ENCODE data around the gene VWA3B.

Gene VWA3B

DNA sequence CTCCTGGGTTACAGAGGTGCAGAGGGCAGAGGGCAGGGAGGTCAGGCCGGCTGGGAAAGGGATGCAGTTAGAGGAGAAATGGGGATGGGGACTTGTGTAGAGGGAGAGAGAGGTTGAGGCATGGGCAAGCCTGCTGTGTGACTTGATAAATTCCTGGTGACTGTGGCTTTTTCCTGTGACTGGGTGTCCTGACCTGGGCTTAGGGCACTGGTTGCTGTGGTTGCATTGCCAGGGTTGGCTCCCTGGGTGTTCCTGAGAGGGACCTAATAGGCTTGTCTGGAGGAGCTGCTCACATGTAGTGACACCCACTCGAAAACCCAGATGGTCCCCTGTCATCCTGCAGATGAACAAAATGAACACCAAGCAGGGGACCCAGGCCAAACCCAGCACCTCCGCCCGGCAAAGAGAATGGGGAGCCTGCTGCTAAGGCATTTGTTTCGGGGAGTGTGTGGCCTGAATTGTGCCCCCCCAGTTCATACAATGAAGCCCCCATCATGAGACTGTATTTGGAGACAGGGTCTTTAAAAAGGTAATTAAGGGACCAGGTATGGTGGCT is 78.6 kb downstream of the VWA3B start:
- Histone ChIP-seq H3K4me2 (ENCODE audit: low read depth, low read length, poor library complexity, severe bottlenecking) (no peak overlapping the region), H3K9ac (ENCODE audit: low read depth, low read length, poor library complexity, severe bottlenecking) (no peak overlapping the region), H2AFZ (ENCODE audit: low read length) (no peak overlapping the region), H3K4me3 (ENCODE audit: low read length, poor library complexity, severe bottlenecking) (no peak overlapping the region), H3K9me2 (replicated peaks; ENCODE audit: low read depth, low read length) (no peaks in the 10 kb centered on the region), H3K79me2 (ENCODE audit: insufficient read depth, low read length) (no peaks in the 10 kb centered on the region), H3K9me3 (ENCODE audit: insufficient read depth, low read depth, low read length) (no peaks in the 10 kb centered on the region), H3K27me3 (ENCODE audit: insufficient read depth, low read length, poor library complexity, severe bottlenecking) (no peaks in the 10 kb centered on the region), H3K4me1 (ENCODE audit: insufficient read depth, low read length, poor library complexity, severe bottlenecking) (no peaks in the 10 kb centered on the region), H3F3A (ENCODE audit: low read depth) (no peaks in the 10 kb centered on the region), H4K20me1 (ENCODE audit: insufficient read depth, low read length, poor library complexity, severe bottlenecking) (no peaks in the 10 kb centered on the region), H3K36me3 (ENCODE audit: insufficient read depth, low read length) (no peaks in the 10 kb centered on the region)
- TF ChIP-seq, protein P1, sequence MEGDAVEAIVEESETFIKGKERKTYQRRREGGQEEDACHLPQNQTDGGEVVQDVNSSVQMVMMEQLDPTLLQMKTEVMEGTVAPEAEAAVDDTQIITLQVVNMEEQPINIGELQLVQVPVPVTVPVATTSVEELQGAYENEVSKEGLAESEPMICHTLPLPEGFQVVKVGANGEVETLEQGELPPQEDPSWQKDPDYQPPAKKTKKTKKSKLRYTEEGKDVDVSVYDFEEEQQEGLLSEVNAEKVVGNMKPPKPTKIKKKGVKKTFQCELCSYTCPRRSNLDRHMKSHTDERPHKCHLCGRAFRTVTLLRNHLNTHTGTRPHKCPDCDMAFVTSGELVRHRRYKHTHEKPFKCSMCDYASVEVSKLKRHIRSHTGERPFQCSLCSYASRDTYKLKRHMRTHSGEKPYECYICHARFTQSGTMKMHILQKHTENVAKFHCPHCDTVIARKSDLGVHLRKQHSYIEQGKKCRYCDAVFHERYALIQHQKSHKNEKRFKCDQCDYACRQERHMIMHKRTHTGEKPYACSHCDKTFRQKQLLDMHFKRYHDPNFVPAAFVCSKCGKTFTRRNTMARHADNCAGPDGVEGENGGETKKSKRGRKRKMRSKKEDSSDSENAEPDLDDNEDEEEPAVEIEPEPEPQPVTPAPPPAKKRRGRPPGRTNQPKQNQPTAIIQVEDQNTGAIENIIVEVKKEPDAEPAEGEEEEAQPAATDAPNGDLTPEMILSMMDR (conservative IDR thresholded peaks at IDR 0.05; ENCODE audit: low read length), result no peak
- no peak for TF ChIP-seq EZH2phosphoT487 (IDR thresholded peaks at IDR 0.05; ENCODE audit: borderline replicate concordance)

GRCh38 chr2:98167916-98168315 is 80.9 kb downstream of the VWA3B start:
- Histone ChIP-seq H2AFZ (ENCODE audit: low read length) (no peak overlapping the region), H3K4me1 (ENCODE audit: insufficient read depth, low read length, poor library complexity, severe bottlenecking) (no peaks in the 10 kb centered on the region)

GRCh38 chr2:98170076-98170475 is 83.1 kb downstream of the VWA3B start:
- Histone ChIP-seq H3K4me3 (ENCODE audit: low read length, poor library complexity, severe bottlenecking) (no peak overlapping the region), H4K20me1 (ENCODE audit: insufficient read depth, low read length, poor library complexity, severe bottlenecking) (no peaks in the 10 kb centered on the region), H3K4me2 (ENCODE audit: low read depth, low read length, poor library complexity, severe bottlenecking) (no peak overlapping the region), H3K4me1 (ENCODE audit: insufficient read depth, low read length, poor library complexity, severe bottlenecking) (no peaks in the 10 kb centered on the region), H3K9ac (ENCODE audit: low read depth, low read length, poor library complexity, severe bottlenecking) (no peak overlapping the region), H3K27me3 (ENCODE audit: insufficient read depth, low read length, poor library complexity, severe bottlenecking) (no peaks in the 10 kb centered on the region), H3K9me2 (replicated peaks; ENCODE audit: low read depth, low read length) (no peaks in the 10 kb centered on the region), H3K9me3 (ENCODE audit: insufficient read depth, low read depth, low read length) (no peaks in the 10 kb centered on the region), H3F3A (ENCODE audit: low read depth) (no peaks in the 10 kb centered on the region), H3K36me3 (ENCODE audit: insufficient read depth, low read length) (no peaks in the 10 kb centered on the region), H3K79me2 (ENCODE audit: insufficient read depth, low read length) (no peaks in the 10 kb centered on the region), H2AFZ (ENCODE audit: low read length) (no peak overlapping the region)
- TF ChIP-seq, protein P1 (conservative IDR thresholded peaks at IDR 0.05; ENCODE audit: low read length), result no peak
- no peak for TF ChIP-seq EZH2phosphoT487 (IDR thresholded peaks at IDR 0.05; ENCODE audit: borderline replicate concordance)

More at GRCh38 chr2:98167916-98168315, 80.9 kb downstream of the VWA3B start:
- H3K9ac ChIP-seq (ENCODE audit: low read depth, low read length, poor library complexity, severe bottlenecking), result no peak overlapping the region
- no peaks in the 10 kb centered on the region for H3K9me3 ChIP-seq (ENCODE audit: insufficient read depth, low read depth, low read length)
- no peaks in the 10 kb centered on the region for H3K36me3 ChIP-seq (ENCODE audit: insufficient read depth, low read length)
- no peaks in the 10 kb centered on the region for H3K9me2 ChIP-seq (replicated peaks; ENCODE audit: low read depth, low read length)
- no peaks in the 10 kb centered on the region for H3F3A ChIP-seq (ENCODE audit: low read depth)
- H3K79me2 ChIP-seq (ENCODE audit: insufficient read depth, low read length), result no peaks in the 10 kb centered on the region
- H3K4me2 ChIP-seq (ENCODE audit: low read depth, low read length, poor library complexity, severe bottlenecking), result no peak overlapping the region
- TF ChIP-seq EZH2phosphoT487 (IDR thresholded peaks at IDR 0.05; ENCODE audit: borderline replicate concordance), result no peak
- H4K20me1 ChIP-seq (ENCODE audit: insufficient read depth, low read length, poor library complexity, severe bottlenecking), result no peaks in the 10 kb centered on the region
- no peak overlapping the region for H3K4me3 ChIP-seq (ENCODE audit: low read length, poor library complexity, severe bottlenecking)
- H3K27me3 ChIP-seq (ENCODE audit: insufficient read depth, low read length, poor library complexity, severe bottlenecking), result no peaks in the 10 kb centered on the region

DNA sequence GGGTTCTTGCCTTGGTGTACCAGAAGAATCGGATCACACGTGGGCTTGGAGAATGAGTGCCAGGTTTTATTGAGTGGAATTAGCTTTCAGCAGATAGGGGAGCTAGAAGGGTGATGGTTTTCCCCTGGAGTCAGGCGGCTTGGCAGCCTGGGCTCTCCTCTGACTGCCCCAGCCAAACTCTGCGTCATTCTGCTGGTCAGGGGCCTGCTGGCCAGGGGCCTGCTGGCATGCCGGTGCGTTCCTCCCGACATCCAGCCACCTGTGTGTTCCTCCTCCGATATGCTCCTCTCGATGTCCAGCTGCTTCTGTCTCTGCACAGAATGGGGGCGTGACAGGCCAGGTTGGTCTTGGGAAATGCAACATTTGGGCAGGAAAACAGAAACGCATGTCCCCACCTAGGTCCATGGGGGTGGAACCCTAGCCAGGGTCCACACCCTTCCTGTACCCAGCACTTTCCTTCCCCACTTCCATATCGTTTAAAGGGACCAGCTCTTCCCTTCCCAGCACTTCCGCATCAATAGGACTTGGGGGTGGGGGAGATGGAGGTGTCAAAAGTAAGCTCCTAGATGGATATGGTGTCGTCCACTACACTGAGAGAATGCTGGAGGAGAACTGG is 85.3 kb downstream of the VWA3B start:
- H4K20me1 ChIP-seq (ENCODE audit: insufficient read depth, low read length, poor library complexity, severe bottlenecking), result no peaks in the 10 kb centered on the region
- H3K4me1 ChIP-seq (ENCODE audit: insufficient read depth, low read length, poor library complexity, severe bottlenecking), result no peaks in the 10 kb centered on the region
- no peak for TF ChIP-seq EZH2phosphoT487 (IDR thresholded peaks at IDR 0.05; ENCODE audit: borderline replicate concordance)
- TF ChIP-seq, protein P1 (conservative IDR thresholded peaks at IDR 0.05; ENCODE audit: low read length), result no peak
- no peaks in the 10 kb centered on the region for H3K36me3 ChIP-seq (ENCODE audit: insufficient read depth, low read length)
- H3K4me2 ChIP-seq (ENCODE audit: low read depth, low read length, poor library complexity, severe bottlenecking), result no peak overlapping the region
- no peaks in the 10 kb centered on the region for H3K9me2 ChIP-seq (replicated peaks; ENCODE audit: low read depth, low read length)
- no peak overlapping the region for H3K4me3 ChIP-seq (ENCODE audit: low read length, poor library complexity, severe bottlenecking)
- no peak overlapping the region for H3K9ac ChIP-seq (ENCODE audit: low read depth, low read length, poor library complexity, severe bottlenecking)
- no peak overlapping the region for H2AFZ ChIP-seq (ENCODE audit: low read length)
- no peaks in the 10 kb centered on the region for H3K27me3 ChIP-seq (ENCODE audit: insufficient read depth, low read length, poor library complexity, severe bottlenecking)
- H3K79me2 ChIP-seq (ENCODE audit: insufficient read depth, low read length), result no peaks in the 10 kb centered on the region
- no peaks in the 10 kb centered on the region for H3F3A ChIP-seq (ENCODE audit: low read depth)
- no peaks in the 10 kb centered on the region for H3K9me3 ChIP-seq (ENCODE audit: insufficient read depth, low read depth, low read length)
